Hepatocyte (in vitro differentiated cells): ENCODE results near the gene TRRAP.

Source experiments
- CTCF ChIP-seq: fragments of 200-600 bp; sonication (generic); IDR thresholded peaks from 2 replicates; pipeline ENCODE4 v1.5.1; 2016; ENCODE audit warnings: antibody characterized with exemption, mild to moderate bottlenecking; ENCODE audit not compliant: poor library complexity
- EZH2 ChIP-seq: fragments of 200-600 bp; sonication (generic); IDR thresholded peaks from 2 replicates; pipeline ENCODE4 v1.6.1; 2016; ENCODE audit warnings: antibody characterized with exemption, mild to moderate bottlenecking, borderline replicate concordance

GRCh38 chr7:98884416-98884815, 6.1 kb downstream of the TRRAP start:
- no peak for TF ChIP-seq CTCF
- no peak for TF ChIP-seq EZH2
